LNCAP (cell line): ENCODE data around the gene RARB.

Experiments used
- CTCF ChIP-seq: fragments of 450-650 bp; IDR thresholded peaks from 2 replicates; pipeline ENCODE4 v1.5.1; 2017; ENCODE audit warnings: mild to moderate bottlenecking

Gene RARB

GRCh38 chr3:25489858-25490593 is 62.0 kb downstream of the RARB start:
- no peak for TF ChIP-seq CTCF

- no peak for TF ChIP-seq CTCF
Measured at GRCh38 chr3:25493246-25493645, 65.2 kb downstream of the RARB start.

- no peak for TF ChIP-seq CTCF
Measured at GRCh38 chr3:25493786-25494185, 65.7 kb downstream of the RARB start.

GRCh38 chr3:25495304-25495703 is 67.2 kb downstream of the RARB start:
- no peak for TF ChIP-seq CTCF

- TF ChIP-seq CTCF = no peak
Measured at GRCh38 chr3:25495726-25496253, 67.7 kb downstream of the RARB start.

- no peak for TF ChIP-seq CTCF
Measured at GRCh38 chr3:25497096-25497495, 69.0 kb downstream of the RARB start.

- TF ChIP-seq CTCF = no peak
Measured at GRCh38 chr3:25500706-25501210, 72.7 kb downstream of the RARB start.
